ENCODE results near the gene RAD51B.
A peak's percentile ranks its signal among the peaks of the same experiment; 100 is the strongest.

Gene RAD51B

GRCh38 chr14:68401855-68402254 lies 582.3 kb downstream of the RAD51B start:
- in situ Hi-C loops (cut with MboI; ENCODE audit: low pct_unique_long_range_greater_than_20kb, low sequenced_read_pairs): no loop called here
- DNase-seq: no peak

GRCh38 chr14:68402525-68403101 lies 583.0 kb downstream of the RAD51B start:
- in situ Hi-C loops (cut with MboI; ENCODE audit: low pct_unique_long_range_greater_than_20kb, low sequenced_read_pairs): no loop called here
- DNase-seq: no peak

- DNase-seq: no peak
- in situ Hi-C loops (cut with MboI; ENCODE audit: low pct_unique_long_range_greater_than_20kb, low sequenced_read_pairs): no loop called here
Measured at GRCh38 chr14:68403191-68404145, 583.9 kb downstream of the RAD51B start.

- in situ Hi-C loops (cut with MboI; ENCODE audit: low pct_unique_long_range_greater_than_20kb, low sequenced_read_pairs): no loop called here
- DNase-seq: no peak
Measured at GRCh38 chr14:68404146-68404527, 584.6 kb downstream of the RAD51B start.

GRCh38 chr14:68404652-68405183 lies 585.1 kb downstream of the RAD51B start:
- in situ Hi-C loops (cut with MboI; ENCODE audit: low pct_unique_long_range_greater_than_20kb, low sequenced_read_pairs): no loop called here
- no peak for DNase-seq

GRCh38 chr14:68405961-68406360 lies 586.4 kb downstream of the RAD51B start:
- in situ Hi-C loops (cut with MboI; ENCODE audit: low pct_unique_long_range_greater_than_20kb, low sequenced_read_pairs): no loop called here

GRCh38 chr14:68407285-68407684 lies 587.7 kb downstream of the RAD51B start:
- in situ Hi-C loops (cut with MboI; ENCODE audit: low pct_unique_long_range_greater_than_20kb, low sequenced_read_pairs): no loop called here
- DNase-seq: no peak

More at GRCh38 chr14:68405961-68406360, 586.4 kb downstream of the RAD51B start:
- no peak for DNase-seq

- DNase-seq: no peak
- in situ Hi-C loops (cut with MboI; ENCODE audit: low pct_unique_long_range_greater_than_20kb, low sequenced_read_pairs): no loop called here
Measured at GRCh38 chr14:68407825-68408224, 588.2 kb downstream of the RAD51B start.

- in situ Hi-C loops (cut with MboI; ENCODE audit: low pct_unique_long_range_greater_than_20kb, low sequenced_read_pairs): no loop called here
- no peak for DNase-seq
Measured at GRCh38 chr14:68408680-68409079, 589.1 kb downstream of the RAD51B start.

GRCh38 chr14:68409387-68409786 lies 589.8 kb downstream of the RAD51B start:
- in situ Hi-C loops (cut with MboI; ENCODE audit: low pct_unique_long_range_greater_than_20kb, low sequenced_read_pairs): no loop called here
- DNase-seq: peak; percentile 14

- DNase-seq: no peak
- in situ Hi-C loops (cut with MboI; ENCODE audit: low pct_unique_long_range_greater_than_20kb, low sequenced_read_pairs): no loop called here
Measured at GRCh38 chr14:68412505-68413465, 593.2 kb downstream of the RAD51B start.

GRCh38 chr14:68413509-68413908 lies 593.9 kb downstream of the RAD51B start:
- in situ Hi-C loops (cut with MboI; ENCODE audit: low pct_unique_long_range_greater_than_20kb, low sequenced_read_pairs): no loop called here
- DNase-seq: no peak

GRCh38 chr14:68414121-68414520 lies 594.5 kb downstream of the RAD51B start:
- no peak for DNase-seq
- in situ Hi-C loops (cut with MboI; ENCODE audit: low pct_unique_long_range_greater_than_20kb, low sequenced_read_pairs): no loop called here

- DNase-seq: no peak
- in situ Hi-C loops (cut with MboI; ENCODE audit: low pct_unique_long_range_greater_than_20kb, low sequenced_read_pairs): no loop called here
Measured at GRCh38 chr14:68416171-68416570, 596.6 kb downstream of the RAD51B start.

GRCh38 chr14:68417009-68417650 lies 597.6 kb downstream of the RAD51B start:
- no peak for DNase-seq
- in situ Hi-C loops (cut with MboI; ENCODE audit: low pct_unique_long_range_greater_than_20kb, low sequenced_read_pairs): no loop called here

- in situ Hi-C loops (cut with MboI; ENCODE audit: low pct_unique_long_range_greater_than_20kb, low sequenced_read_pairs): no loop called here
- no peak for DNase-seq
Measured at GRCh38 chr14:68418174-68419118, 598.9 kb downstream of the RAD51B start.

GRCh38 chr14:68420350-68420749 lies 600.8 kb downstream of the RAD51B start:
- no peak for DNase-seq
- in situ Hi-C loops (cut with MboI; ENCODE audit: low pct_unique_long_range_greater_than_20kb, low sequenced_read_pairs): no loop called here

- DNase-seq: no peak
- in situ Hi-C loops (cut with MboI; ENCODE audit: low pct_unique_long_range_greater_than_20kb, low sequenced_read_pairs): no loop called here
Measured at GRCh38 chr14:68421116-68421515, 601.5 kb downstream of the RAD51B start.
